GM18520 (cell line): Measurements from ENCODE around the gene CRK.
"Not testable (repeated sequence)": the region's sequence is repeated elsewhere in the genome, so short reads cannot be mapped to it uniquely, and the experiment has no call there.

ENCODE experiments used
- ATAC-seq: cut with Tn5 transposase; IDR thresholded peaks from one replicate; pipeline ENCODE4 v1.9.1; 2021; ENCODE audit not compliant: unreplicated experiment

Gene CRK

DNA sequence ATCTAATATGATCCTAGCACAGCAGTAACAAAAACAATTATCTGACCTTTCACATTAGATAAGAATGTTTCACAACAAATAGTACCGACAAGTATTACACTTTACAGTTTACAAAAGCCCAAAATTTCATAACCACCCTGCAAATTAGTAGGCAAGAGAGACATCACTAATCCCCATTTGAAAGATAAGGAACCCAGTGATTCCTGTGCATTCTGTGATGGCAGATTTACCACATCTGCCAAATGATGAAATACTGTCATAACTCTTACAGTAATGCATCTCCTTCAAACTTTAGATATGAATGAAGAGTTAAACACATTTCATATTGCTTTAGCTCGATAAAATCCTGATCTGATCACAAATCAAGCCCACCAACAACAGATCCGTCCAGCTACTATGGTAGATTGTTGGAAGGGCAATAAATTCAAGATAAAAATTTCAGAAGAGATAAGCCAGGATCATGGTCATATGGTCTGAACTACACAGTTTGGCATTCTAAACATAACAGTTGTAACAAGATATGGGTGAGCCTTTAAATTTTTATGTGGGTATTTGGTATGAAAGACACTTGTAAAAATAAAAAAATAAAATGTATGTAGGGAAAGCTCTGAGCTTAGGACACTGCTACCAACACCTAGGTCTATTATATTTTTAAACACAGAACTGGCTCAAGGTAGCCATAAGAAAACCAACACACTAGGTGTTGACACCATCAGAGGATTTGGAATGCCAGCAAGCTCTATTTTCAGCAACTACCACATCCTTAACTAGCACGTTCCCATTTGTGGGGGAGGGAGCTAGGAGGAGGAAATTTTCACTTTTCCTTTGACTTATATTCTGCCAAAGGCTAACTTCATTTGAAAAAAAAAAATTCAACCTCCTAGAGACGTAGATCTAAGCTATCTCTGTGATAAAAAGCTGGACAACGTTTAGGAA lies 65.3 kb downstream of the CRK start:
- no peak for ATAC-seq

DNA sequence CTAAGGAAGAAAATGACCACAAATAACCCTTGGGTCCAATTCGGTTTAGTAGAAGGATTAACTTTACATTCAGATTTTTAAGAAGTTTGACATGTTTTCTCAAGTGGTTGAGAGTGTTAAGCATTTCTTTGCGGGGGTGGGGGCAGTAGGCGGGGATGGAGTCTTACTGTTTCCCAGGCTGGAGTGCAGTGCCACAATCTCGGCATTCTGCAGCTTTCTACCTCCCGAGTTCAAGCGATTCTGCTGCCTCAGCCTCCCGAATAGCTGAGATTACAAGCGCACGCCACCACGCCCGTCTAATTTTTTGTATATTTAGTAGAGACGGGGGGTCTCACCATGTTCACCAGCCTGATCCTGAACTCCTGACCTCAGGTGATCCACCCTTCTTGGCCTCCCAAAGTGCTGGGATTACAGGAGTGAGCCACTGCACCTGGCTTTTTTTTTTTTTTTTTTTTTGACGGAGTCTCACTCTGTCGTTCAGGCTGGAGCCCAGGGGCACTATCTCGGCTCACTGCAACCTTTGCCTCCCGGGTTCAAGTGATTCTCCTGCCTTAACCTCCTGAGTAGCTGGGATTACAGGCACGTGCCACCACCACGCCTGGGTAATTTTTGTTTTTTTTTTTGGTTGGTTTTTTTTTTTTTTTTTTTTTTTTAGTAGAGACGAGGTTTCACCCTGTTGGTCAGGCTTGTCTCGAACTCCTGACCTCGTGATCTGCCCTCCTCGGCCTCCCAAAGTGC lies 68.4 kb downstream of the CRK start:
- not testable (repeated sequence) for ATAC-seq

DNA sequence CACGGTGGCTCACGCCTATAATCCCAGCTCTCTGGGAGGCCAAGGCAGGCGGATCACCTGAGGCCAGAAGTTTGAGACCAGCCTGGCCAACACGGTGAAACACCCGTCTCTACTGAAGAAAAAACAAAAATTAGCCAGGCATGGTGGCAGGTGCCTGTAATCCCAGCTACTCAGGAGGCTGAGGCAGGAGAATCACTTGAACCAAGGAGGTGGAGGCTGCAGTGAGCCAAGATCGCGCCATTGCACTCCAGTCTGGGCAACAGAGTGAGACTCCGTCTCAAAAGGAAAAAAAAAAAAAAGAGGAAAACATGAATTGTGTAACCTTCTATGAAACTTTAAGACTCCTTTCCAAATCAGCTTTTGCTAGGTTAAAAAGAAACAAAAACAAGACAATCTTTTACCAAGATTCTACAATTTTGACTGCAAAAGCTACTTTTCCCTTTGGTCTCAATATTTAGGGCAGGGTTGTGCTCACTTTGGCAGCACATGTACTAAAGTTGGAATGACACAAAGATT lies 69.3 kb downstream of the CRK start:
- not testable (repeated sequence) for ATAC-seq

DNA sequence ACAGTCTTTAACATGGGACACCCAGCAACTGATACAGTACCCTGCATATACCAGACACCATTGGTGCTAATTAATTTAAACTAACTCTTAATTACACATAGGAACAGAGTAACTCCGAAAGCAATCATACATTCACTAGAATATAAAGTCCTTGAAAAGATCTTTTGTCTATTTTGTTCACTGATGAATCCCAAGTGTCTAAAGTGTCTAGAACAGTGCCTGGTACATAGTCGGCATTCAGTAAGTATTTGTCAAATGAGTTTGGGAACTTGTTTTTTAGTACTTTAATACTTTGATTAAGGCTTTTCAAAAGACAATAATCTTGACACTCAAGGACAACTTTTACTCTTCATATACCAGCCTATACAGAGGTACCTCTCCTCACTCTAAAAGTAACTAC lies 69.8 kb downstream of the CRK start:
- no peak for ATAC-seq

DNA sequence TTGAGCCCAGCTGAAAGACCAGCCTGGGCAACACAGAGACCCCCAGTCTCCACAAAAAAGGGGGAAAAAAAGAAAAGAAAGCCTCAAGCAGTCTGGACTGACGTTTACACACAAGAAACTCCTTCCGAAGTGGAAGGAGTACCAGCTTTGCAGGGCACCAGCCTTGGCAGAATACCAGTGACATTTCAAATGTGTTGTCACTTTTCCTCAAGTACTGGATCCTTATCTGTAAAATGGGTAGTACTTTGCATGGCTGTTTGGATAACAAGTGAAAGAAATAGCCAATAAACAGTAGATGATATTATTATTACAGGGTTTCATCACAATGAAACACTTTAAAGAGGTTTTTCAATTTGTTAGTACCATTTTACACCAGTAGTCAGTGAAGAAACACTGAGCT lies 70.2 kb downstream of the CRK start:
- ATAC-seq, result no peak

DNA sequence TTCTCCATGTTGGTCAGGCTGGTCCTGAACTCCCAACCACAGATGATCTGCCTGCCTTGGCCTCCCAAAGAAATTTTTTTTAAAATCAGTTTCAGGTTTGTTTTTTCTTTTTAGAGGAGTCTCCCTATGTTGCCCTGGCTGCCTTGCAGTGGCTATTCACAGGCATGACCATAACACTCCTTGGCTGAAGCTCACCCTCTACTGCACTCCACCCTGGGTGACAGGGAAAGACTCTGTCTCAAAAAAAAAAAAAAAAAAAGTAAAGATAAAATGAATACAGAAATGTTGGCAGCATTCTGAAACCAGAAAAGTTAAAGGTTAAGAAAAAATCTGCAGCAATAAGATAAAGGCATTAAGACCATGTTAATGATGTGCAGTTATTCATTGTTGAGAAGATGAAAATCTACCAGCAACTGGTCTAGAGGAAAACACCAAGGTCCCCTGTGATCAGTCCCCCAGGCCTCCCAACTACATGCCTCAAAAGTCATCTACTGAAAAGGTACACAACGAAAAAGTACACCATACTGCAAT lies 71.1 kb downstream of the CRK start:
- no peak for ATAC-seq

DNA sequence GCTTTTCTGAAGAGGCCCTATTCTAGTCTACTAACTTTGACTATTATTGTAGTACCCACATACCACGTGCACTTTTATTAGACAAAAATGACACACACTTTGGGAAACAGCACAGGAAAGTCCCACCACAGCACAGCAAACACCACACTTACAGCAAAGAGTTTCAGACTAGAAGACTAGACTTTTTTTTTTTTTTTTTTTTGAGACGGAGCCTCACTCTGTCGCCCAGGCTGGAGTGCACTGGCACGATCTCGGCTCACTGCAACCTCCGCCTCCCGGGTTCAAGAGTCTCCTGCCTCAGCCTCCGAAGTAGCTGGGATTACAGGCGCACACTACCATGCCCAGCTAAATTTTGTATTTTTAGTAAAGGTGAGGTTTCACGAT lies 76.1 kb downstream of the CRK start:
- peak; percentile 51 for ATAC-seq

DNA sequence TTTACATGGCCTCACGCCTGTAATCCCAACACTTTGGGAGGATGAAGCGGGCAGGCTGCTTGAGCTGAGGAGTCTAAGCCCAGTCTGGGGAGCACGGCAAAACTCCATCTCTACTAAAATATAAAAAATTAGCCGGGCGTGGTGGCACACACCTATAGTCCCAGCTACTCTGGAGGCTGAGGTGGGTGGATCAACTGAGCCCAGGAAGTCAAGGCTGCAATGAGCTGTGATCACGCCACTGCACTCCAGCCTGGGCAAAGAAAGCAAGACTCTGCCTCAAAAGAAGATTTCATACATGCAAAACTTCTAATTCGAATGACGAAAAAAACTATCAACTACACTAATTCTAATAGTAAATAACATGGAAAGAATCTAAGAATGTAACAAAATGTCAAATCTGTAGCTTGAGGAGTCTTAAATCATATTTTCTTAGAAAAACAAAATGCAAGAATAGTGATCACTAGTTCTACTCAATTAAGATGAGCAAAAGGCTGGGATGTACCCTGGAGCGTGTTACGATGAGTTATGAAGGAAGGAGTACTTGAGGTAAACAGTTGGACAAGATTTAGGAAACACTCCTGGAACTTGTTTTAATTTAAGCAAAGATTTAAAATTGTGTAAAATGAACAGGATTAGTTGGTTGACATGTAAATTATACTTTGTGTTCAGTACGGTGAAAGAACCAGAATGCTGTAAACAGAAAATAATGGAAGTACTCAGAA lies 76.7 kb downstream of the CRK start:
- no peak for ATAC-seq

DNA sequence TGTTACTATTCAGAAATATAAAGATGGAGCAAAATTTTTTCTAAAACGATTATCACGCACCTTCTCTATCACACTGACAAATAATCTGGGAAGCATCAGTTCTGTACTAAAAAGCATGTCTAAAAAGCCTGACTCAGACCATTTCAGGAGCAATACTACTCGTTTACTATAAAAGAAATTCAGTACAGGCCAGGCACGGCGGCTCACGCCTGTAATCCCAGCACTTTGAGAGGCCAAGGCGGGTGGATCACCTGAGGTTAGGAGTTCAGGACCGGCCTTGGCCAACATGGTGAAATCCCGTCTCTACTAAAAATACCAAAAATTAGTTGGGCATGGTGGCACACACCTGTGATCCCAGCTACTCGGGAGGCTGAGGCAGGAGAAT lies 77.6 kb downstream of the CRK start:
- not testable (repeated sequence) for ATAC-seq

DNA sequence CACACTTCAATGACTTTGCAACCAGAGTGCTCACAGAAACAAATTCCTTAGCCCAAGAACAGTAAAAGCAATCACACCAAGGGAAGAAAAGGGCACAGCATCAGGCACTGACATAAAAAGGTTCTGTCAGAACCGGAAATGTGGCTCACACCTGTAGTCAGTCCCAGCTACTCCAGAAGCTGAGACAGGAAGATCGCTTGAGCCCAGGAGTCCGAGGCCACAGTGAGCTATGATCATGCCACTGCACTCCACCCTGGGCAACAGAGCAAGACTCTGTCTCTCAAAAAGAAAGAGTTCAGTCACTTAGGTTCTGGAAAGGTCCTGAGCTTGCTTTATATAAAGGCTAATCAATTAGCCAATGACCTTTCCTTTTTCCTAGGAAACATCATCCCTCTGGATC lies 78.7 kb downstream of the CRK start:
- no peak for ATAC-seq

DNA sequence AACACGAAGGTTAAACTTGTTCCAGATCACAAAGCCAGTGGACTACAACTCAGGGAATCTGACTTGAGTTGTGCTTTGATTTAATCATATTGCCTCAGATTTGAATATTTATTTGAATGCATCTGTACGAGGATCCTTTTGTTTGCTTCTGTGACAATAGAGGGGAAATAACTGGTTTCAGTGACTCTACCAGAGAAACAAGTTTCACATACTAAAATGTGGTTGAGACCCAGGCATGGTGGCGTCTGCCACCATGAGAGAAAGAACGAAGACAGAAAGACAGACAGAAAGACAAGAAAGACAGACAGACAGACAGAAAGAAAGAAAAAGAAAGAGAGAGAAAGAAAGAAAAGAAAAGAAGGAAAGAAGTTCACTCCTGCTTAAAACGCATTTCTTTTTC lies 80.0 kb downstream of the CRK start:
- ATAC-seq, result no peak

DNA sequence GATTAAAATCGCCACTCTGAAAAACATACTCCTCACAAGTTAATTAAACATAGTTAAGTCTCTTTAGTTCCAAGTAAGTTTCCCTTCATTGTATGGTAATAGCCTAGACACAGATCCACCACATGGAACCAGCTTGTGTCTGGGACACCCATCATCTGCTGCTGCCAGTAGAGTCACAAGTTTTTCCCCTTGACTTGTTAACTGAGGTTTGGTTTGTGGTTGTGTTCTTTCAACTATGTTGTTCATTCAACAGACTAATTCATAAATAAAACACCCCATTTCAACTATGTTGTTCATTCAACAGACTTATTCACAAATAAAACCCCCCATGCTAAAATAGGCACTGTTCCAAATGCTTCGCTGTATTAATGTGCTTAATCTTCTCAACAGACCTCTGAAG lies 80.4 kb downstream of the CRK start:
- no peak for ATAC-seq

DNA sequence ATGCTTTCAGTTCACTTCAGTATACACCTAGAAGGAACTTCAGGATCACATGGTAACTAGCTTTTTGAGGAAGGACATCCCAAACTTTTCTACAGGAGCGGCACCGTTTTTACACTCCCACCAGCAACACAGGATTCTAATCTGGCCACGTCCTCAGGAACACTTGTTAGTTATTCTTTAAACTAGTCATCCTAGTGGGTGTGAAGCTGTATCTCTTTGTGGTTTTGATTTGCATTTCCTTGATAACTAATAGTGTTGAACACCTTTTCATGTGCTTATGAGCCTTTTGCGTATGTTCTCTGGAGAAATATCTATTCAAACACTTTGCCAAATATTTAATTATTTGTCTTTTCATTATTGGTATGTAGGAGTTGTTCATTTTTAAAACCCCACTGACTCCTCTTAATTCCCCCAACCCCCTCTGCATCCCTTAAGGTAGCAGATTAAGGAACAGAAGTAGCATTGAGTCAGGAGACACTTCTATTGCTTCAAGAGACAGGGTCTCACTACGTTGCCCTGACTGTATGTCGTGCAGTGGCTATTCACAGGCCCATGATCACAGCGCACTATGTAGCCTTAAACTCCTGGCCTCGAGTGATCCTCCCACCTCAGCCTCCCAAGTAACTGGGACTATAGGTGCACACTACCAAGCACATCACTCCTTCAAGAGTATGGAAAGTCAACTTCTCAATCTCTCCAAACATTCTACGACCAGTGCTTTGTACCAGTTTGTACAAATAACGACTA lies 81.4 kb downstream of the CRK start:
- ATAC-seq, result peak; percentile 40

DNA sequence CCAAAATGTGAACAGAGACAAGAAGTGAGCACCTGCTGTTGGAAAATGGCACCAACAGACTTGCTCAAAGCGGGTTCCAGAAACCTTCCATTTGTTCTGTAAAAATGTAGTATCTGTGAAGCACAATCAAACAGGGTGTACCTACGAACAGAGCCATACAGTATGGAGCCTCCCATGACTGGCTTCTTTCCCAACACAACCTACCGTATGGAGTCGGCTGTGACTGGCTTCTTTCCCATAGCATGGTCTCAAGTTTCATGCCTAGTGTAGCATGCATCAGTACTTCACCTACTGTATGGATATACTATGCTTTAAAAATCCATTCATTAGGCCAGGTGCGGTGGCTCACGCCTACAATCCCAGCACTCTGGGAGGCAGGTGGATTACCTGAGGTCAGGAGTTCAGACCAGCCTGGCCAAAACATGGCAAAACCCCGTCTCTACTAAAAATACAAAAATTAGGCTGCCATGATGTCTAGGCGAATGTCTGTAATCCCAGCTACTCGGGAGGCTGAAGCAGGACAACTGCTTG lies 82.3 kb downstream of the CRK start:
- no peak for ATAC-seq

DNA sequence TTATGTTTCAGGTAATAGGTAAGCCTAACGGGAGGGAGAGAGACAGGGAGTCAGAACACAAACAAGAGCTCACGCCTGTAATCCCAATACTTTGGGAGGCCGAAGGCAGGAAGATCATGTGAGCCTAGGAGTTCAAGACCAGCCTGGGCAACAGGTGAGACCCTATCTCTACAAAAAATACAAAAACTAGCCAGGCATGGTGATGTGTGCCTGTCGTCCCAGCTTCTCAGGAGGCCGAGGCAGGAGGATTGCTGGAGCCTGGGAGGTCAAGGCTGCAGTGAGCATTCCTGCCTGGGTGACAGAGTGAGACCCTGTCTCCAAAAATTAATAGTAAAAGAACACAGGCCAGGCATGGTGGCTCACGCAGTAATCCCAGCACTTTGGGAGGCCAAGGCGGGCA lies 83.4 kb downstream of the CRK start:
- no peak for ATAC-seq

DNA sequence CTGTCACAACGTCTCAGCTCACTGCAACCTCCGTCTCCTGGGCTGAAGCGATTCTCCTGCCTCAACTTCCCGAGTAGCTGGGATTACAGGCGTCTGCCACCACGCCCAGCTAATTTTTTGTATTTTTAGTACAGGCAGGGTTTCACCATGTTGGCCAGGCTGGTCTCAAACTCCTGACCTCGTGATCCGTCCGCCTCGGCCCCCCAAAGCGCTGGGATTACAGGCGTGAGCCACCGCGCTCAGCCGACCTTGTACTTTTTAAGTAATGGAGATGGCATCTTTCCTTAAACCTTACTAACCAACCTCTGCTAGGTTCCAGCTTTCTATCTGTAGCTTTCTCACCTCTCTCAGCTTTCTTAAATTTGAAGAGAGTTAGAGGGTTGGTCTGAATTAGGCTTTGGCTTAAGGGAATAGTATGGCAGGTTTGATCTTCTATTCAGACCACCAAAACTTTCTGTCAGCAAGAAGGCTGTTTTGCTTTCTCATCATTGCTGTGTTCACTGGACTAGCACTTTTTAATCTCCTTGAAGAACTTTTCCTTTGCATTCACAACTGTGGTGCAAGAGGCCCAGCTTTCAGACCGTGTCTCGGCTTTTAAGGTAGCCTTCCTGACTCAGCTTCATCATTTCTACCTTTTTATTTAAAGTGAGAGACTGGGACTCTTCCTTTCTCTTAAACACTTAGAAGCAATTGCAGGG lies 84.0 kb downstream of the CRK start:
- ATAC-seq, result no peak
